Measurements from ENCODE around the gene CARS2.

Gene CARS2

GRCh38 chr13:110705826-110706569, at the start of gene CARS2:
CARS2 (minus strand) TSS chr13:110706116; CDS start chr13:110706093, 23 bp downstream.
- TF ChIP-seq, protein P1, sequence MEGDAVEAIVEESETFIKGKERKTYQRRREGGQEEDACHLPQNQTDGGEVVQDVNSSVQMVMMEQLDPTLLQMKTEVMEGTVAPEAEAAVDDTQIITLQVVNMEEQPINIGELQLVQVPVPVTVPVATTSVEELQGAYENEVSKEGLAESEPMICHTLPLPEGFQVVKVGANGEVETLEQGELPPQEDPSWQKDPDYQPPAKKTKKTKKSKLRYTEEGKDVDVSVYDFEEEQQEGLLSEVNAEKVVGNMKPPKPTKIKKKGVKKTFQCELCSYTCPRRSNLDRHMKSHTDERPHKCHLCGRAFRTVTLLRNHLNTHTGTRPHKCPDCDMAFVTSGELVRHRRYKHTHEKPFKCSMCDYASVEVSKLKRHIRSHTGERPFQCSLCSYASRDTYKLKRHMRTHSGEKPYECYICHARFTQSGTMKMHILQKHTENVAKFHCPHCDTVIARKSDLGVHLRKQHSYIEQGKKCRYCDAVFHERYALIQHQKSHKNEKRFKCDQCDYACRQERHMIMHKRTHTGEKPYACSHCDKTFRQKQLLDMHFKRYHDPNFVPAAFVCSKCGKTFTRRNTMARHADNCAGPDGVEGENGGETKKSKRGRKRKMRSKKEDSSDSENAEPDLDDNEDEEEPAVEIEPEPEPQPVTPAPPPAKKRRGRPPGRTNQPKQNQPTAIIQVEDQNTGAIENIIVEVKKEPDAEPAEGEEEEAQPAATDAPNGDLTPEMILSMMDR (IDR thresholded peaks at IDR 0.05), result no peak; the same call in 1 of the 2 replicates
- no peak for TF ChIP-seq ZFX (IDR thresholded peaks at IDR 0.05; ENCODE audit: borderline replicate concordance)
- H3K27ac ChIP-seq, result peak within 1 kb of the TSS; percentile 66

- no peak for TF ChIP-seq ZFX (IDR thresholded peaks at IDR 0.05; ENCODE audit: borderline replicate concordance)
- TF ChIP-seq, protein P1 (IDR thresholded peaks at IDR 0.05), result no peak
- H3K27ac ChIP-seq, result no peak overlapping the region
Measured at GRCh38 chr13:110748271-110748670, 42.4 kb upstream of the CARS2 start.

- H3K27ac ChIP-seq, result no peak overlapping the region
- TF ChIP-seq, protein P1 (IDR thresholded peaks at IDR 0.05), result no peak
- no peak for TF ChIP-seq ZFX (IDR thresholded peaks at IDR 0.05; ENCODE audit: borderline replicate concordance)
Measured at GRCh38 chr13:110746438-110746837, 40.5 kb upstream of the CARS2 start.

- no peak overlapping the region for H3K27ac ChIP-seq
- no peak for TF ChIP-seq ZFX (IDR thresholded peaks at IDR 0.05; ENCODE audit: borderline replicate concordance)
- TF ChIP-seq, protein P1 (IDR thresholded peaks at IDR 0.05), result no peak
Measured at GRCh38 chr13:110743687-110744086, 37.8 kb upstream of the CARS2 start.

- TF ChIP-seq ZFX (IDR thresholded peaks at IDR 0.05; ENCODE audit: borderline replicate concordance), result no peak
- TF ChIP-seq, protein P1 (IDR thresholded peaks at IDR 0.05), result no peak
Measured at GRCh38 chr13:110737555-110737954, 31.6 kb upstream of the CARS2 start.

DNA sequence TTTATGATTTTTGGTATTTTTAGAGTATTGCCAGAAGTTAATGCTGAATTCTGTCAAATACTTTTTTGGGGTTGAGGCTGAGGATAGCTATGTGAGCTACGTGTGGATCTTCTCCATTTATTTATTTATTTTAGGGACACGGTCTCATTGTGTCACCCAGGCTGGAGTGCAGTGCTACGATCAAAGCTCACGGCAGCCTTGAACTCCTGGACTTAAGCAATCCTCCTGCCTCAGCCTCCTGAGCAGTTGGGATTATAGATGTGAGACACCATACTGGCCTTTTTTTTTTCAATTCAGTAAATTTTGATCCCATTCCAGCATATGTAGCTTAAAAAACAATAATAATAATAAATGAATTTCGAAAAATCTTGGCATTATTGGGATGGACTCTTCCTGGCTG, 28.6 kb upstream of the CARS2 start:
- no peak for TF ChIP-seq ZFX (IDR thresholded peaks at IDR 0.05; ENCODE audit: borderline replicate concordance)
- TF ChIP-seq, protein P1 (IDR thresholded peaks at IDR 0.05), result no peak
- no peak overlapping the region for H3K27ac ChIP-seq

More at GRCh38 chr13:110737555-110737954, 31.6 kb upstream of the CARS2 start:
- no peak overlapping the region for H3K27ac ChIP-seq

DNA sequence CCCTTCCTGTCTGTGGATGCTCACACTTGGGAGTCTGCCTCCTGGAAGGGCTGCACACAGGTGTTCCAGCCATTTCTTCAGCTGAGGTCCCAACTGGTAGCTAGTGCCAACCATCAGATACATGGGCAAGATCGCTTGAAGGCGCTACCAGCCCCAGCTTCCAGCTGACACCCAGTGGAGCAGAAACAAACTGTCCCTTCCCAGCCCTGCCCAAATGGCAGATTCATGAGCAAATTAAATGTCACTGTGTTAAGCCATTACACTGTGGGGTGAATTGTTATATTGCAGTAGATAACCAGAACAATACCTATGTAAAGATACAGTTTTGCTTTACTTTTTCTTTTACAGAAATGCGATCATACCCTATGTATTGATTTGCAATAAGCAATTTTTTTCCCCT, 25.2 kb upstream of the CARS2 start:
- TF ChIP-seq, protein P1 (IDR thresholded peaks at IDR 0.05), result no peak
- TF ChIP-seq ZFX (IDR thresholded peaks at IDR 0.05; ENCODE audit: borderline replicate concordance), result no peak
- no peak overlapping the region for H3K27ac ChIP-seq

Measured in 22Rv1 (cell line).